HCT116 (cell line): ENCODE results near the gene SPRED2. TPM values are rescaled to one million over a fixed set of nuclear protein-coding genes. Genes with fewer than 3 reads are reported as not detected.

Source experiments
- ATAC-seq: fragments of 200-7000 bp; cut with Tn5 transposase; 2 replicates; pipeline ENCODE4 v1.9.1; 2020; ENCODE audit warnings: mild to moderate bottlenecking, moderate library complexity
- BruUV-seq: library from RNA; stranded (reverse); fragments of 400-500 nt; replicated peaks from 2 replicates; lab custom pipeline; 2021; lab: Mats Ljungman, UMichigan
- CTCF ChIA-PET: fragments of 300-600 bp; sonication (Branson Sonifier 250); formaldehyde crosslinking; loops from one replicate; lab custom pipeline; 2021; ENCODE audit warnings: antibody characterized with exemption; lab: Charles Lee
- POLR2A ChIA-PET: fragments of 300-600, 350-600 bp; sonication (Branson Sonifier 250); formaldehyde crosslinking; loops from one replicate; lab custom pipeline; 2021; ENCODE audit warnings: antibody characterized with exemption; lab: Charles Lee
- RAD21 ChIA-PET, 2 experiments: fragments of 300-600 bp; sonication (Branson Sonifier 250); formaldehyde crosslinking; loops; one replicate each; lab custom pipeline; 2023; ENCODE audit warnings: low total read pairs in 2 of 2; ENCODE audit not compliant: uncharacterized antibody in 2 of 2, unreplicated experiment in 2 of 2, low non-redundant PET in 1 of 2; lab: Charles Lee
- DNase-seq: peaks from one replicate; pipeline ENCODE4 v3.0.0-alpha.2; 2010; ENCODE audit warnings: low read depth, low spot score
- H2AFZ ChIP-seq: fragments of 200-600 bp; shearing (Covaris generic), sonication (generic); 2 replicates; pipeline ENCODE4 v1.6.1; 2017; ENCODE audit warnings: low read depth, mixed run types, mixed read lengths, antibody characterized with exemption, low read length; ENCODE audit not compliant: poor library complexity, severe bottlenecking
- H3K27ac ChIP-seq: 2 replicates; pipeline ENCODE4 v1.5.1; 2012; ENCODE audit warnings: low read depth, low read length
- H3K27me3 ChIP-seq: fragments of 200-600 bp; sonication (generic); 2 replicates; pipeline ENCODE4 v1.6.1; 2016; ENCODE audit warnings: mixed run types, low read length, mixed read lengths; ENCODE audit not compliant: insufficient read depth
- H3K36me3 ChIP-seq, 2 experiments: fragments of 200-500 bp in 1 of 2; fragments of 200-600 bp in 1 of 2; sonication (Bioruptor generic) in 1 of 2; sonication (generic) in 1 of 2; 2 replicates each; pipeline versions ENCODE4 v1.5.1 to v1.6.1; 2014 to 2016; ENCODE audit warnings: low read length in 2 of 2, inconsistent platforms in 1 of 2, mixed read lengths in 1 of 2, mixed run types in 1 of 2; ENCODE audit not compliant: insufficient read depth in 2 of 2, control insufficient read depth in 1 of 2
- H3K4me1 ChIP-seq, 2 experiments: fragments of 200-600 bp in 1 of 2; sonication (generic) in 1 of 2; 2 replicates each; pipeline versions ENCODE4 v1.5.1 to v1.6.1; 2012 to 2017; ENCODE audit warnings: low read length in 2 of 2, inconsistent platforms in 1 of 2, mild to moderate bottlenecking in 1 of 2, mixed read lengths in 1 of 2, mixed run types in 1 of 2, moderate library complexity in 1 of 2; ENCODE audit not compliant: insufficient read depth in 2 of 2, control insufficient read depth in 1 of 2
- H3K4me2 ChIP-seq: fragments of 200-600 bp; sonication (generic); 2 replicates; pipeline ENCODE4 v1.6.1; 2017; ENCODE audit warnings: mixed run types, low read length, mixed read lengths
- H3K4me3 ChIP-seq, 2 experiments: fragments of 200-600 bp in 1 of 2; sonication (generic) in 1 of 2; replicated peaks in 1 of 2; 2 replicates each; pipeline ENCODE4 v1.5.1; 2011 to 2016; ENCODE audit warnings: low read length in 2 of 2, control low read depth in 1 of 2, low read depth in 1 of 2, mild to moderate bottlenecking in 1 of 2, mixed read lengths in 1 of 2, mixed run types in 1 of 2
- H3K79me2 ChIP-seq: fragments of 200-600 bp; sonication (generic); 2 replicates; pipeline ENCODE4 v1.6.1; 2017; ENCODE audit warnings: mild to moderate bottlenecking, mixed run types, low read length, moderate library complexity, mixed read lengths; ENCODE audit not compliant: insufficient read depth
- H3K9ac ChIP-seq: fragments of 200-600 bp; sonication (generic); 2 replicates; pipeline ENCODE4 v1.6.1; 2016; ENCODE audit warnings: low read length, mixed read lengths
- H3K9me2 ChIP-seq: fragments of 200-600 bp; sonication (generic), shearing (Covaris generic); 2 replicates; pipeline ENCODE4 v1.6.1; 2017; ENCODE audit warnings: mixed run types, mild to moderate bottlenecking, moderate library complexity; ENCODE audit not compliant: insufficient read depth
- H3K9me3 ChIP-seq, 2 experiments: fragments of 200-500 bp in 1 of 2; fragments of 200-600 bp in 1 of 2; sonication (Bioruptor generic) in 1 of 2; sonication (generic) in 1 of 2; 2 replicates each; pipeline ENCODE4 v1.6.1; 2014 to 2017; ENCODE audit warnings: low read length in 2 of 2, mixed read lengths in 2 of 2, inconsistent platforms in 1 of 2, low read depth in 1 of 2, mild to moderate bottlenecking in 1 of 2, mixed run types in 1 of 2, moderate library complexity in 1 of 2; ENCODE audit not compliant: control insufficient read depth in 1 of 2, insufficient read depth in 1 of 2
- H4K20me1 ChIP-seq: fragments of 200-600 bp; sonication (generic), shearing (Covaris generic); 2 replicates; pipeline ENCODE4 v1.6.1; 2017; ENCODE audit warnings: mixed run types, mild to moderate bottlenecking, moderate library complexity; ENCODE audit not compliant: insufficient read depth
- CBX3 ChIP-seq: IDR thresholded peaks from 2 replicates; pipeline ENCODE4 v1.6.1; 2012; ENCODE audit warnings: low read depth
- EZH2phosphoT487 ChIP-seq: fragments of 200-600 bp; IDR thresholded peaks from 2 replicates; pipeline ENCODE4 v1.6.1; 2018; ENCODE audit warnings: antibody characterized with exemption, borderline replicate concordance
- FOSL1 ChIP-seq: IDR thresholded peaks from 2 replicates; pipeline ENCODE4 v1.6.1; 2012; ENCODE audit warnings: low read depth
- RAD21 ChIP-seq: IDR thresholded peaks from 2 replicates; pipeline ENCODE4 v1.6.1; 2012; ENCODE audit warnings: low read depth, mild to moderate bottlenecking
- SIN3A ChIP-seq: IDR thresholded peaks from 2 replicates; pipeline ENCODE4 v1.6.1; 2012; ENCODE audit warnings: low read depth
- TCF7L2 ChIP-seq: IDR thresholded peaks from 2 replicates; pipeline ENCODE4 v1.7.0; 2011; ENCODE audit warnings: borderline replicate concordance, inconsistent platforms; ENCODE audit not compliant: insufficient read depth, insufficient read length; ENCODE audit errors: extremely low read depth
- ZFX ChIP-seq: fragments of 450-650 bp; IDR thresholded peaks from 2 replicates; pipeline ENCODE4 v1.6.1; 2017
- intact Hi-C: fragments of 100-400 bp; cut with micrococcal nuclease; formaldehyde crosslinking; loops from 2 replicates; pipeline ENCODE4 v1.10.0; 2022
- total RNA-seq: library from RNA; stranded (reverse); gene quantifications from one replicate; pipeline ENCODE4 v1.2.1, GENCODE V29; 2021; ENCODE audit not compliant: unreplicated experiment
- TF ChIP-seq, protein P1 (sequence below), 3 experiments: fragments of 200-600 bp in 1 of 3; sonication (generic) in 1 of 3; IDR thresholded peaks in 2 of 3; conservative IDR thresholded peaks in 1 of 3; 2 replicates each; pipeline ENCODE4 v1.5.1; 2012 to 2017; ENCODE audit warnings: low read depth in 2 of 3, low read length in 2 of 3, antibody characterized with exemption in 1 of 3, borderline replicate concordance in 1 of 3, control low read depth in 1 of 3, mild to moderate bottlenecking in 1 of 3, mixed read lengths in 1 of 3, mixed run types in 1 of 3, moderate library complexity in 1 of 3; ENCODE audit not compliant: insufficient read depth in 1 of 3

Gene SPRED2
- total RNA-seq, 1 experiment from 2014 or later, result 62.6 TPM

DNA sequence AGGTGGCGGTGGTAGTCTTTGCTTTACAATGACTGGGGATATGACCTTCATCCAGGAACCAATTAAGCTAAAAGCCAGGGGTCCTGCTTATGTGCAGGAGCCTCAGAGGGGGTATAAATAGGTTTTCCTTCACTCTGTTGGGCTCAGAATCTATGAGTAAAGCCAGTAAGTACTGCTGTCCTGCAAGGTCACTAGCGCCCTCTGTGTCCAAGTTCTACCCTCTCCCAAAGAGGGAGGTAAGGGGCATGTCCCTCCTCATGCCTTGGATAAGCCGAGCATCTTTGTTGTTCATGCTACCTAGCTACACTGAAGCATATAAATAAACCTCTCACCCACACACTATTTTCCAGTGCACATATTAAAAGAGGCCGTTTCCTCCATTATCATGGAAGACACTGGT lies 79.4 kb downstream of the SPRED2 start:
- Histone ChIP-seq H3K9me3 (no peaks in the 10 kb centered on the region), H3K27ac (no peak overlapping the region), H3K9me2 (no peaks in the 10 kb centered on the region), H3K79me2 (peaks cover 98% of the 10 kb centered on the region), H3K4me2 (no peak overlapping the region), H3K9ac (no peak overlapping the region), H3K4me1 (peaks cover 41 to 48% of the 10 kb centered on the region in 2 experiments), H3K4me3 (no peak overlapping the region), H2AFZ (no peak overlapping the region), H4K20me1 (peaks cover 5% of the 10 kb centered on the region; the same call in 1 of the 2 replicates), H3K36me3 (no peaks in the 10 kb centered on the region), H3K27me3 (no peaks in the 10 kb centered on the region)
- ChIA-PET CTCF (interaction anchor here (1.0 to 1.1 kb wide), 2 partner anchors 30 kb away, joined by 3 to 4 read pairs; no protein-coding TSS in a partner anchor), POLR2A (no interaction called here), RAD21 (no interaction called here)
- intact Hi-C loops, result loop anchor here (5.0 kb wide), 1 partner anchor 86 kb away; no protein-coding TSS in a partner anchor
- BruUV-seq, result no TSS peak
- ATAC-seq, result peak; percentile 63
- no peak for DNase-seq
- TF ChIP-seq FOSL1, result no peak
- no peak for TF ChIP-seq EZH2phosphoT487
- TF ChIP-seq ZFX, result no peak
- TF ChIP-seq CBX3, result no peak
- TF ChIP-seq SIN3A, result no peak
- no peak for TF ChIP-seq TCF7L2
- TF ChIP-seq, protein P1, sequence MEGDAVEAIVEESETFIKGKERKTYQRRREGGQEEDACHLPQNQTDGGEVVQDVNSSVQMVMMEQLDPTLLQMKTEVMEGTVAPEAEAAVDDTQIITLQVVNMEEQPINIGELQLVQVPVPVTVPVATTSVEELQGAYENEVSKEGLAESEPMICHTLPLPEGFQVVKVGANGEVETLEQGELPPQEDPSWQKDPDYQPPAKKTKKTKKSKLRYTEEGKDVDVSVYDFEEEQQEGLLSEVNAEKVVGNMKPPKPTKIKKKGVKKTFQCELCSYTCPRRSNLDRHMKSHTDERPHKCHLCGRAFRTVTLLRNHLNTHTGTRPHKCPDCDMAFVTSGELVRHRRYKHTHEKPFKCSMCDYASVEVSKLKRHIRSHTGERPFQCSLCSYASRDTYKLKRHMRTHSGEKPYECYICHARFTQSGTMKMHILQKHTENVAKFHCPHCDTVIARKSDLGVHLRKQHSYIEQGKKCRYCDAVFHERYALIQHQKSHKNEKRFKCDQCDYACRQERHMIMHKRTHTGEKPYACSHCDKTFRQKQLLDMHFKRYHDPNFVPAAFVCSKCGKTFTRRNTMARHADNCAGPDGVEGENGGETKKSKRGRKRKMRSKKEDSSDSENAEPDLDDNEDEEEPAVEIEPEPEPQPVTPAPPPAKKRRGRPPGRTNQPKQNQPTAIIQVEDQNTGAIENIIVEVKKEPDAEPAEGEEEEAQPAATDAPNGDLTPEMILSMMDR (IDR thresholded peaks at IDR 0.05 in 2 of 3, conservative IDR thresholded peaks at IDR 0.05 in 1 of 3; ENCODE audit: borderline replicate concordance in 1 of 3, insufficient read depth in 1 of 3, low read depth in 2 of 3, low read length in 2 of 3), result peak in 2 of 3 experiments; percentile 24 to 46; a peak in 4 of 6 replicates
- peak; percentile 19; the same call in 1 of the 2 replicates for TF ChIP-seq RAD21
